ENCODE results near the gene POLR1E. TPM values are rescaled to one million over a fixed set of nuclear protein-coding genes. Genes with fewer than 3 reads are reported as not detected.

POLR1E gene
- total and polyA plus RNA-seq, 7 donors: 12.1 to 22.5 (median 21.1) TPM

DNA sequence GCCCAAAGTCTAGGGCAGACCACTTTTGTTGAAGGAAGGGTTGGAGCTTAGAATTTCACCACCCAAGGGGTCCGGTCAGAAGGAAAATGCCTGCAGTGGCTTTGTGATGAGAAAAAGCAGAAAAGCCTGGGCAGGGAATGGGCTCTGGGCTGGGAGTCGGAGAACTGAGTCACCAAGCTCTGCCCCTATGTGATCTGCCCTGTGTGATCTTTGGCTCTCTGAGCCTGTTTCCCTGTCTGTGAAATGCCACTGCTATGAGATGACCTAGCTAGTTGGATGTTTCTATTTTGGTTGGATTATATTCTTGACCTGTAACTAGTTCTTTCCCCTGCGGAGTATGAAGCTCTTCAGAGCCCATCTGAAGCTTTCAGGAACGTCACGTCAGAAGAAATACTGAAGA lies 9.8 kb downstream of the POLR1E start:
- TF ChIP-seq, protein P1, sequence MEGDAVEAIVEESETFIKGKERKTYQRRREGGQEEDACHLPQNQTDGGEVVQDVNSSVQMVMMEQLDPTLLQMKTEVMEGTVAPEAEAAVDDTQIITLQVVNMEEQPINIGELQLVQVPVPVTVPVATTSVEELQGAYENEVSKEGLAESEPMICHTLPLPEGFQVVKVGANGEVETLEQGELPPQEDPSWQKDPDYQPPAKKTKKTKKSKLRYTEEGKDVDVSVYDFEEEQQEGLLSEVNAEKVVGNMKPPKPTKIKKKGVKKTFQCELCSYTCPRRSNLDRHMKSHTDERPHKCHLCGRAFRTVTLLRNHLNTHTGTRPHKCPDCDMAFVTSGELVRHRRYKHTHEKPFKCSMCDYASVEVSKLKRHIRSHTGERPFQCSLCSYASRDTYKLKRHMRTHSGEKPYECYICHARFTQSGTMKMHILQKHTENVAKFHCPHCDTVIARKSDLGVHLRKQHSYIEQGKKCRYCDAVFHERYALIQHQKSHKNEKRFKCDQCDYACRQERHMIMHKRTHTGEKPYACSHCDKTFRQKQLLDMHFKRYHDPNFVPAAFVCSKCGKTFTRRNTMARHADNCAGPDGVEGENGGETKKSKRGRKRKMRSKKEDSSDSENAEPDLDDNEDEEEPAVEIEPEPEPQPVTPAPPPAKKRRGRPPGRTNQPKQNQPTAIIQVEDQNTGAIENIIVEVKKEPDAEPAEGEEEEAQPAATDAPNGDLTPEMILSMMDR (IDR thresholded peaks at IDR 0.05): no peak
- no peaks in the 10 kb centered on the region for H3K27me3 ChIP-seq (ENCODE audit: insufficient read depth in 3 of 3, low read length in 2 of 3)
- intact Hi-C loops (cut with DNase I): no loop called here
- H3K27ac ChIP-seq: peak overlapping the region; percentile 51
- WGBS, 3 donors: 45 to 69% (median 50%) methylated on average over 5 of the region's 5 CpGs
- ATAC-seq: peak; percentile 72 to 88 (median 79)
- H3K9me3 ChIP-seq: no peaks in the 10 kb centered on the region
- H3K4me1 ChIP-seq: peaks cover 9% of the 10 kb centered on the region
- H3K36me3 ChIP-seq (ENCODE audit: insufficient read depth in 1 of 2, low read depth in 1 of 2): peaks cover 11 to 81% of the 10 kb centered on the region in 2 donors
- H3K4me3 ChIP-seq: no peak overlapping the region
- no peak for DNase-seq

GRCh38 chr9:37496020-37496419 lies 10.3 kb downstream of the POLR1E start:
- peak; percentile 26 to 60 (median 32) for ATAC-seq
- TF ChIP-seq, protein P1 (IDR thresholded peaks at IDR 0.05): no peak
- no peaks in the 10 kb centered on the region for H3K27me3 ChIP-seq (ENCODE audit: insufficient read depth in 3 of 3, low read length in 2 of 3)
- WGBS, 3 donors: 66 to 95% (median 74%) methylated on average over 4 of the region's 4 CpGs
- peaks cover 11 to 81% of the 10 kb centered on the region in 2 donors for H3K36me3 ChIP-seq (ENCODE audit: insufficient read depth in 1 of 2, low read depth in 1 of 2)
- H3K4me1 ChIP-seq: peaks cover 9% of the 10 kb centered on the region
- H3K4me3 ChIP-seq: no peak overlapping the region
- intact Hi-C loops (cut with DNase I): no loop called here
- H3K27ac ChIP-seq: peak overlapping the region; percentile 51
- no peaks in the 10 kb centered on the region for H3K9me3 ChIP-seq
- no peak for DNase-seq

- peaks cover 11 to 84% of the 10 kb centered on the region in 2 donors for H3K36me3 ChIP-seq (ENCODE audit: insufficient read depth in 1 of 2, low read depth in 1 of 2)
- DNase-seq: no peak
- no peaks in the 10 kb centered on the region for H3K9me3 ChIP-seq
- 87 to 97% (median 96%) methylated on average over 3 of the region's 3 CpGs for WGBS, 3 donors
- H3K27me3 ChIP-seq (ENCODE audit: insufficient read depth in 3 of 3, low read length in 2 of 3): no peaks in the 10 kb centered on the region
- H3K27ac ChIP-seq: no peak overlapping the region
- no peak overlapping the region for H3K4me3 ChIP-seq
- ATAC-seq: no peak
- intact Hi-C loops (cut with DNase I): no loop called here
- peaks cover 9% of the 10 kb centered on the region for H3K4me1 ChIP-seq
- TF ChIP-seq, protein P1 (IDR thresholded peaks at IDR 0.05): no peak
These were observed 11.6 kb downstream of the POLR1E start for GRCh38 chr9:37497320-37497719.

DNA sequence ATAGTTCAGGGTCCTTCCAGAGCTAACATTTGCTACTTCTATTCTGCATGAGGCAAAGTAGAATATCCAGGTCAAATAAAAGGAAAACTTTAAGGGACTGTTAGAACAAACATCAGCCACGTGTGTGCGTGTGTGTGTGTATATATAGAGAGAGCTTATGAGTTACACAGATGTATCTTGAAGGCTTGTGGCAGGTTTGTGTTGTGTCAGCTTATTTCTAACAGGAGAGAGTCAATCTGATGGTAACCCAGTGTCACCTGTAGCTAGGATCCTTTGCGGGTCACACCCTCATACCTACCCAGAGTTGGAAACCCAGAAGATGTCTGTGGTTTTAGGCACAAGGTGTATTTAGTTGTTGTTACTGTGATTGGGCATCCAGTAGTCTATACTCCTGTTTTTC lies 12.7 kb downstream of the POLR1E start:
- intact Hi-C loops (cut with DNase I): no loop called here
- DNase-seq (no peak), ATAC-seq (no peak)
- TF ChIP-seq, protein P1 (IDR thresholded peaks at IDR 0.05): no peak
- no peaks in the 10 kb centered on the region for H3K27me3 ChIP-seq (ENCODE audit: insufficient read depth in 3 of 3, low read length in 2 of 3)
- peaks cover 9% of the 10 kb centered on the region for H3K4me1 ChIP-seq
- WGBS, 3 donors: 59 to 97% (median 94%) methylated on average over 3 of the region's 3 CpGs
- peaks cover 5 to 84% of the 10 kb centered on the region in 2 donors for H3K36me3 ChIP-seq (ENCODE audit: insufficient read depth in 1 of 2, low read depth in 1 of 2)
- H3K27ac ChIP-seq: no peak overlapping the region
- H3K9me3 ChIP-seq: no peaks in the 10 kb centered on the region
- H3K4me3 ChIP-seq: no peak overlapping the region

DNA sequence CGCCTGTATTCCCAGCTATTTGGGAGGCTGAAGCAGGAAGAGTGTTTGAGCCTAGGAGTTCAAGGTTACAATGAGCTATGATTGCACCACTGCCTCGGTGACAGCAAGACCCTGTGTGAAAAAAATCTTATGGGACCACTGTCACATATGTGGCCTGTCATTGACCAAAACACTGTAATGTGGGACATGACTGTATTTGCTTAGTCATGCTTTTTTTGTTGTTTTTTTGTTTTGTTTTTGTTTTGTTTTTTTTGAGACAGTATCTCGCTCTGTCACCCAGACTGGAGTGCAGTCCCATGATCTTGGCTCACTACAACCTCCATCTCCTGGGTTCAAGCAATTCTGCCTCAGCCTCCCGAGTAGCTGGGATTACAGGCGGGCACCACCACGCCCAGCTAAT lies 13.5 kb downstream of the POLR1E start:
- Histone ChIP-seq H3K36me3 (ENCODE audit: insufficient read depth in 1 of 2, low read depth in 1 of 2) (peaks cover 3 to 84% of the 10 kb centered on the region in 2 donors), H3K9me3 (no peaks in the 10 kb centered on the region), H3K27me3 (ENCODE audit: insufficient read depth in 3 of 3, low read length in 2 of 3) (no peaks in the 10 kb centered on the region), H3K27ac (no peak overlapping the region), H3K4me3 (no peak overlapping the region), H3K4me1 (peaks cover 9% of the 10 kb centered on the region)
- 90 to 100% (median 93%) methylated on average over 6 of the region's 6 CpGs for WGBS, 3 donors
- ATAC-seq (no peak), DNase-seq (no peak)
- intact Hi-C loops (cut with DNase I): no loop called here
- TF ChIP-seq, protein P1 (IDR thresholded peaks at IDR 0.05): no peak
